ENCODE measurements around the gene DIAPH2. TPM values are rescaled to one million over a fixed set of nuclear protein-coding genes. Genes with fewer than 3 reads are reported as not detected.

Gene DIAPH2
- total and polyA plus RNA-seq, 10 donors, result 2.5 to 32.1 (median 17.7) TPM

DNA sequence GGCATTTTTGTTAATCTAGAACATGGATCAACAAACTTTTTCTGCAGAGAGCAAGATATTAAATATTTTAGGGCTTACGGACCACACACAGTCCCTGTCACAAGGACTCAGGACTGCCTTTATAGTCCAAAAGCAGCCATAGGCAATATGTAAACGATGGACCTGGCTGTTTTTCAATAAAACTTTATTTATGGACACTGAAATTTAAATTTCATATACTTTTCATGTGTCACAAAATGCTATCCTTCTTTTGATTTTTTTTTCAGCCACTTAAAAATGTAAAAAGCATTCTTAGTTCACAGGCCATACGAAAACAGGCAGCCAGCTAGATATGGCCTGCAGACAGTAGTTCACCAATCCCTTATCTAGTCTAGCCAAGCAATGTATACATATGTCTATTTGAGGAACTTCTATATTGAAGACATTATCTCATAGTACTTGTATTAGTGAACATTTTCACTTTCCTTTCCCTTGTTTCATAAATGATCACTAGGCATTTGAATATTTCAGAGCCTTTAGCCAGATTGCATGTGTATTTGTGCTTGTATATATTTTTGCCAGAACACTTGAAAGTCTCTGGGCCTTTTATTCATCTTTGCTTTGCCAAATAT, 549.9 kb downstream of the DIAPH2 start:
- 82 to 95% (median 93%) methylated on average over 3 of the region's 3 CpGs for WGBS, 5 donors
- intact Hi-C loops (cut with DNase I; ENCODE audit: low total_unique reads), result no loop called here
- Histone ChIP-seq H3K27me3 (replicated peaks in 1 of 7) (no peaks in the 10 kb centered on the region), H3K9me3 (no peaks in the 10 kb centered on the region), H3K4me1 (no peaks in the 10 kb centered on the region), H3K4me3 (no peak overlapping the region), H3K36me3 (no peaks in the 10 kb centered on the region), H3K27ac (no peak overlapping the region)
- no peak for TF ChIP-seq POLR2AphosphoS5 (IDR thresholded peaks at IDR 0.05)
- TF ChIP-seq, protein P1, sequence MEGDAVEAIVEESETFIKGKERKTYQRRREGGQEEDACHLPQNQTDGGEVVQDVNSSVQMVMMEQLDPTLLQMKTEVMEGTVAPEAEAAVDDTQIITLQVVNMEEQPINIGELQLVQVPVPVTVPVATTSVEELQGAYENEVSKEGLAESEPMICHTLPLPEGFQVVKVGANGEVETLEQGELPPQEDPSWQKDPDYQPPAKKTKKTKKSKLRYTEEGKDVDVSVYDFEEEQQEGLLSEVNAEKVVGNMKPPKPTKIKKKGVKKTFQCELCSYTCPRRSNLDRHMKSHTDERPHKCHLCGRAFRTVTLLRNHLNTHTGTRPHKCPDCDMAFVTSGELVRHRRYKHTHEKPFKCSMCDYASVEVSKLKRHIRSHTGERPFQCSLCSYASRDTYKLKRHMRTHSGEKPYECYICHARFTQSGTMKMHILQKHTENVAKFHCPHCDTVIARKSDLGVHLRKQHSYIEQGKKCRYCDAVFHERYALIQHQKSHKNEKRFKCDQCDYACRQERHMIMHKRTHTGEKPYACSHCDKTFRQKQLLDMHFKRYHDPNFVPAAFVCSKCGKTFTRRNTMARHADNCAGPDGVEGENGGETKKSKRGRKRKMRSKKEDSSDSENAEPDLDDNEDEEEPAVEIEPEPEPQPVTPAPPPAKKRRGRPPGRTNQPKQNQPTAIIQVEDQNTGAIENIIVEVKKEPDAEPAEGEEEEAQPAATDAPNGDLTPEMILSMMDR (IDR thresholded peaks at IDR 0.05 in 8 of 11, conservative IDR thresholded peaks at IDR 0.05 in 3 of 11), result no peak
- TF ChIP-seq POLR2A (IDR thresholded peaks at IDR 0.05), result no peak
- no peak for DNase-seq

DNA sequence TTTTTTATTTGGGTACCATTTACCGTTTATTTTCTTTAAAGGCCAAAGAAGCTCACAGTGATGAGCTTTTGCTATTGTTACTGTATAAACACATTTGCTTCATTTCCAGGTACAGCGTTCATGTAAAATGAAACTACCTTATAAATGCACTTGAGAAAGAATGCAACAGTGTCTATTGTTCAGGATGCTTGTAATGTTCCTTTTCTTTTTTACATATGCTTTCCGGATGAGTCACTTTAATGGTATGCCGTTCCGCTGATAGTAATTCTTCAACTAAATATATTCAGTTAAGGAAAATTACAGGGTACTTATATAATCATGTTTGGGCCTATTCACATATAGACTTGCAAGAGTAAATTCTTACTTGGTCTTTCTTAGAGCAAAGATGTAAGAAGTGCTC, 554.0 kb downstream of the DIAPH2 start:
- H3K9me3 ChIP-seq, result no peaks in the 10 kb centered on the region
- intact Hi-C loops (cut with DNase I; ENCODE audit: low total_unique reads), result no loop called here

GRCh38 chrX:97252111-97252510, 567.5 kb downstream of the DIAPH2 start:
- no peaks in the 10 kb centered on the region for H3K27me3 ChIP-seq (replicated peaks in 1 of 7)
- H3K9me3 ChIP-seq, result no peaks in the 10 kb centered on the region
- intact Hi-C loops (cut with DNase I; ENCODE audit: low total_unique reads), result no loop called here
- no peaks in the 10 kb centered on the region for H3K36me3 ChIP-seq
- H3K4me1 ChIP-seq, result no peaks in the 10 kb centered on the region
- 64 to 94% (median 77%) methylated on average over 3 of the region's 3 CpGs for WGBS, 5 donors
- TF ChIP-seq, protein P1 (IDR thresholded peaks at IDR 0.05 in 8 of 11, conservative IDR thresholded peaks at IDR 0.05 in 3 of 11), result no peak
- no peak for TF ChIP-seq POLR2AphosphoS5 (IDR thresholded peaks at IDR 0.05)
- no peak for TF ChIP-seq POLR2A (IDR thresholded peaks at IDR 0.05)
- no peak for DNase-seq
- no peak overlapping the region for H3K4me3 ChIP-seq
- H3K27ac ChIP-seq, result no peak overlapping the region

More for the DNA sequence above, 554.0 kb downstream of the DIAPH2 start:
- Histone ChIP-seq H3K27ac (no peak overlapping the region), H3K36me3 (no peaks in the 10 kb centered on the region), H3K27me3 (replicated peaks in 1 of 7) (no peaks in the 10 kb centered on the region), H3K4me1 (no peaks in the 10 kb centered on the region), H3K4me3 (no peak overlapping the region)
- DNase-seq, result no peak
- TF ChIP-seq POLR2AphosphoS5 (IDR thresholded peaks at IDR 0.05) (no peak), POLR2A (IDR thresholded peaks at IDR 0.05) (no peak)
- TF ChIP-seq, protein P1 (IDR thresholded peaks at IDR 0.05 in 8 of 11, conservative IDR thresholded peaks at IDR 0.05 in 3 of 11), result no peak
- WGBS, 5 donors, result 77 to 89% (median 81%) methylated on average over 5 of the region's 5 CpGs

GRCh38 chrX:97260679-97261078, 576.0 kb downstream of the DIAPH2 start:
- DNase-seq, result no peak
- Histone ChIP-seq H3K4me3 (no peak overlapping the region), H3K27ac (no peak overlapping the region), H3K27me3 (replicated peaks in 1 of 7) (no peaks in the 10 kb centered on the region), H3K4me1 (no peaks in the 10 kb centered on the region), H3K36me3 (no peaks in the 10 kb centered on the region), H3K9me3 (no peaks in the 10 kb centered on the region)
- 85 to 95% (median 92%) methylated on average over 5 of the region's 5 CpGs for WGBS, 5 donors
- TF ChIP-seq POLR2AphosphoS5 (IDR thresholded peaks at IDR 0.05) (no peak), POLR2A (IDR thresholded peaks at IDR 0.05) (no peak)
- TF ChIP-seq, protein P1 (IDR thresholded peaks at IDR 0.05 in 8 of 11, conservative IDR thresholded peaks at IDR 0.05 in 3 of 11), result no peak
- intact Hi-C loops (cut with DNase I; ENCODE audit: low total_unique reads), result no loop called here

Data from spleen (tissue), 11 donors.